CD4-positive, alpha-beta T cell treated with Interleukin-2 at 100 ng/mL for 4 hours (primary cell): ENCODE results near the gene LTBP2.
A peak's percentile ranks its signal among the peaks of the same experiment; 100 is the strongest.

Source experiments
- DNase-seq: peaks from one replicate; pipeline ENCODE4 v3.0.0-alpha.2; 2020; ENCODE audit warnings: low spot score

Gene LTBP2

DNA sequence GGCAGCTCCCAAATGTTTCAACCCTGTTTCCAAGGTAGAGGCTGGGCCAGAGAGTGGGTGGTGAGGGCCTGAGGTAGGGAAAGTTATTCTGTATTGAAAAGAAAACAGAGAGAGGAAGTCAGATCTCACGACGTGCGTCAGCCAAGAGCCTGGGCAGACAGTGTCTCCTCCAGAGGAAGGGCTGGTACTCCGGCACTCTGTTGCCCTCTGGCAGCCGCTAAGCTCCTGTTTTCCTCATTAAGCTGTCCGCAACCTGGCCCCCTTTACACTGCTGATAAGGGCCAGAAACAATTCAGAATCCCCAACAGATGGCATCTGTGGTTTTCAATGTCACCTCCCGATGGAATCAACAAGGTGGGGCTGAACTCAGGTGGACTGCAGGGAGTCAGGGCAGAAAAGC is 26.0 kb upstream of the LTBP2 start:
- DNase-seq, result no peak

DNA sequence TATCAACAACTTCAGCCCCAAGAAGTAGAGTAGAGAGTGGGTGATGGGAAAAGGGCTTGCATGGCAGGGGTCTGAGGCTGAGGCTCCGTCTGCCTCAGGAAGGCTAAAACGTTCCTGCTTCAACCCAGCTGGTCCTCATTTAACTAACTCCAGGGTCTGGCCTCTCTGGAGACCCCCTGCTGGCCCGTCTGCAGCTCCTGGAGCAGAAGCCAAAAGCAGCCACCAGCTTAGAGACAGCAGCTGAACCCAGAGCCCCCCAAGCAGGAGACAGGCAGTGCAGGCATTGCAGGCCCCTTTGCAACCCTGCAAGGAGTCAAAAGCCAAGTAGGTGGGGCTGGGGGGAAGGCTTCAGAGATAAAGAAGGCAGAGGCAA is 25.1 kb upstream of the LTBP2 start:
- no peak for DNase-seq

GRCh38 chr14:74636424-74637177 is 24.6 kb upstream of the LTBP2 start:
- no peak for DNase-seq

DNA sequence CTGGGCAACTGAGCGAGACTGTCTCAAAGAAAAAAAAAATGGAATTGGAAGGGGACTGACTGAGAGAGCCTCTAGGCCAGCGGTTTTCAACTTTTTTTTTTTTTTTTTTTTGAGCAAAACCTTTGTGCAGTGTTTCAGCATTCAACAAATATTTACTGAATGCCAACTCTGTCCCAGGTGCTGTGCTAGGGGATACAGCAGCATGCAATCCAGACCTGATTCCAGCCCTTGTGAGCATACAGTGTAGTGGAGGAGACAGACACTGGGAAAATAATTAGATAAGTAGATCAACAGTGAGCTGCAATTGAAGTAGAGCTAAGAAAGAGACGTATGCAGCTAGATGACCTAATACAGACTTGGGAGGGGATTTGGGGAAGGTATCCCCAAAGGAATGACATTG is 23.8 kb upstream of the LTBP2 start:
- no peak for DNase-seq

- DNase-seq, result no peak
Observed at GRCh38 chr14:74634964-74635363, 22.9 kb upstream of the LTBP2 start.

DNA sequence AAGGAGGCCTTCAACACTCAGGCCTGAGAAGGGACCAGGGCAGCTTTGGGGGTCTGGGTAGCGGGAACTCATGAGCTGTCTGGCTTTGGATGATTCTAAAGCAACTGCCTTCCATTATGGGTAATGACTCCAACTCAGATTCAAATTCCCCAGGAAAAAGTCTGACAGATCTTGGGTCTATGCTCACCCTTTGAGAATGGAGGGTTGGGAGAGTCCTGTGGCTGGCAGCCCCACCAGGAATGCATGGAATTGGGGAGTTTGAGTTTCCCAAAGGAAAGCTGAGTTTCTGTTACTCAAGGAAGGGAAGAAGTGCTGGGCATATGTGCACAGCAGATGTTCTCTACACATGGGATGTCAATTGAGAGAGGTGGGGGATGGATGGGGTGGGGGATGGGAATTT is 22.4 kb upstream of the LTBP2 start:
- no peak for DNase-seq

- DNase-seq, result no peak
Observed at GRCh38 chr14:74630881-74631690, 19.0 kb upstream of the LTBP2 start.

DNA sequence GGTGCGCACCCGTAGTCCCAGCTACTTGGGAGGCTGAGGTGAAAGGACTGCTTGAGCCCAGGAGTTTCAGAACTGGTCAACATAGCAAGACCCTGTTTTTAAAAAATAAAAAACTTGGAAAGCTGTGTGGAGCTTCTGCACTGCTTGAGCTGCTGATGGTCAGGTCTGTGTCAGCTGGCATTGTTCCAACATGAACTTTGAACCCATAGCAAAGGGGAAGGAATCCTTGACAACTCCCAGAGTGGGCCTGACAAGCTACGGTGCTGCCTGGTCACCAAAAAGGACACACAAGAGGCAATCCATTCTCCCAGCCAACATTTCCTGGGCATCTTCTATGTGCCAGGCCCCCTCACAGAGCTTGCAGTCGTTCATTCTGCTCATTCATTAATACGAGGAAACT is 16.4 kb upstream of the LTBP2 start:
- DNase-seq, result no peak

DNA sequence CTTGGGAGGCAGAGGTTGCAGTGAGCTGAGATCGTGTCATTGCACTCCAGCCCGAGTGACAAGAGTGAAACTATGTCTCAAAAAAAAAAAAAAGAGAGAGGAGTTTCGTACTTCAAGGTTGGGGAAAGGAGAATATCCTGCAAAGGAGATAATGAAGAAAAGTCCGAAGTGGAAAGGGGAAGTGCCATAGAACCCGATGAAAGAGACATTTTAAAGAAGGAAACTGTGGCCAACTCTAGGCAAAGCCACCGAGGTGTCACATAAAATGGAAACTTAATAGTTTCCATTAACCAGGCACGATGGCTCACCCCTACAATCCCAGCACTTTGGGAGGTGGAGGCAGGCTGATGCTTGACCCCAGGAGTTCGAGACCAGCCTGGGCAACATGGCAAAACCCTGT is 15.0 kb upstream of the LTBP2 start:
- DNase-seq, result no peak

DNA sequence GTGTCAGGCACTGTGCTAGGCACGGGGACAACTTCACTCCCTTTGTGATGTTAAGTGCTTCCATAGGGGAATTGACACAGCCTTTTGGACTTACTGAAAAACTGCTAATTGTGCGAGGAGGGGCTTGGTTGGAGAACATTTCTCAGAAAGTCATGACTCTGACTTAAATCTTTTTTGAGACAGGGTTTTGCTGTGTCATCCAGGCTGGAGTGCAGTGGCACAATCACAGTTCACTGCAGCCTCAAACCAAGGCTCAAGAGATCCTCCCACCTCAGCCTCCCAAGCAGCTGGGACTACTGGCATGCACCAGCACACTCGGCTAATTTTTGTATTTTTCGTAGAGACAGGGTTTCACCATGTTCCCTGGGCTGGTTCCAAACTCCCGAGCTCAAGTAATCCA is 10.2 kb upstream of the LTBP2 start:
- no peak for DNase-seq

DNA sequence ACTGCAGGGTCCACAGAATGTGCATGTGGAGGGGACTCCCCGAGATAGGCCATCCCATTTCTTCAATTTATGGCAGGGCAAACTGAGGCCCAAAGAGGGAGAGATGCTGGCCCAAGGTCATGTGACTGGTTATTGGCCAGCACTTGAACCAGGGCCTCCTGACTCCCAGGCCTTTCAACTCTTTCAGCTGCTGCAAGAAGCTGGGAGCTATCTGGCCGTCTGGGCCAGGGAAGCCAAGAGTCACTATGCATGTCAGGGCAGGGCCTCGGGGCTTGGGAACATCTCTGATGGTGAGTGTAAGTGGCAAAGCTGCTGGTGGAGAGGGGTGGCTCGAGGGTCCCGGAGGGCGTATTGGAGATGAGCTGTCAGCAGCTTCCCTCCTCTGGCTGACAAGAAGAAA is 9.5 kb upstream of the LTBP2 start:
- no peak for DNase-seq

DNA sequence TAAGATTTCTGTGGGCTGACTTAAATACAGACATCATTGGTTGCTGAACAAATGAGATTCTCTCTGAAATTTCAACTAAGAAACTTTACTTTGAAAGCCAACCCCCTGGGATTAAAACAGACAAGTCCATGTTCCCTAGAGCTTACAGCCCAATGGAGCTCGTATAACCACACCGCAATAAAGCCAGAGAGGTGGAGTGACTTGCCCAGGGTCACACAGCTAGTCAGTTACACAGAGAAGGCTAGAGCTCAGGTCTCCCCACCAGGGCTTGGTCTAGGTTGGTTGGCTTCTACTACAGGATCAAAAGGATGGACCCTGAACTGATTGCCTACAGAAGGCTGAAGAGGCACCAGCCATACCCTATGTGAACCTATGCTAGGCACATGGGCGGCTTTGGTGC is 8.9 kb upstream of the LTBP2 start:
- no peak for DNase-seq

- peak; percentile 67 for DNase-seq
Observed at GRCh38 chr14:74620497-74620921, 8.5 kb upstream of the LTBP2 start.

- no peak for DNase-seq
Observed at GRCh38 chr14:74619672-74620131, 7.7 kb upstream of the LTBP2 start.

GRCh38 chr14:74618078-74618952 is 6.3 kb upstream of the LTBP2 start:
- peak; percentile 85 for DNase-seq

- DNase-seq, result no peak
Observed at GRCh38 chr14:74616996-74617700, 5.1 kb upstream of the LTBP2 start.

GRCh38 chr14:74616507-74616906 is 4.5 kb upstream of the LTBP2 start:
- peak; percentile 11 for DNase-seq

GRCh38 chr14:74615735-74616134 is 3.7 kb upstream of the LTBP2 start:
- DNase-seq, result no peak

DNA sequence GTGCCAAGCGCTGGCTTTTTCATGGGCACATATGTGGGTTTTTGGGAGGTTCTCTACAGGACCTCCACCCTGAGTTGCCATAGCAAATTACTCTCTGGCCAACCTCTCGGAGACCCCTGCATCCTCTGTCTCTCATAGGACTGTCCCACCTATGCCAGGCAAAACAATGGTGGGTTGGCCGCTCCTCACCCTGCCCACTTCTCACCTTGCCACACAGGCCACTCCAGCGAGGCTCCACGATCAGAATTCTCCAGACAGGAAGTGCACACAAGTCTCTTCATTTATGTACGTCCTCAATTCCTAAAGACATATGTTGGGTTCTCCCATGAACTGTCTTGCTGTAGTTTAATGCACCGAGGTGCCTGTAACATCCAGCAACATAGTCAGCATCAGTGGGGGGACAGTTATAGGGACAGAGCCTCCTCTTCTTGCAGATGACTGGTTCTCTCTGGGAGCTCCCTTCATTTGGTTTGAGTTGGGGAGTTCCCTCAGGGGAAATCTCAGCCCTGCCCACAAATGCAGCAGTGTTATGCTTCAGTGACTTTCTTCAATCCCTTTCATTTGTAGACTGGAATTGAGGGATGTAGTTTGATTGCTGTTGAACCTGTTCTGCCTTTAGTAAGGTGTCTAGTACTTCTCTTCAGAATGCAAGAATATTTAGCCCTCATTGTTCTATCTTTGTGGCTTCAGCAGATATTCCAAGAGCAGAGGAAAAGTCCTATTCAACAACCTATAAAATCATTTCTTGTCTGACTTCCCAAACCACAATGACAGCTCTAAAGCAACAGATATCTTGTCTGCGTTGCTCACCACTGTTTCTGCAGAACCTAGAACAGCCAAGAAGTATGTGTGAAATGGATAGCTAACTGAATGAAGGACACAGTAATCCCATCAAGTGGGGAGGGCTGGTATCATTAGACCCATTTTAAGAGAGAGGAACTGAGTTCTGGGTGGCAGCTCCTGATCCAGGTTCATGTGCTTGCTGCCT is 2.8 kb upstream of the LTBP2 start:
- DNase-seq, result no peak

- DNase-seq, result no peak
Observed at GRCh38 chr14:74613211-74613914, 1.3 kb upstream of the LTBP2 start.
